HUDEP-2 (cell line): Measurements from ENCODE around the gene C2CD4D.
"Not testable (repeated sequence)": the region's sequence is repeated elsewhere in the genome, so short reads cannot be mapped to it uniquely, and the experiment has no call there.

ENCODE experiments used
- DNase-seq, 76 experiments: peaks; one replicate each; lab custom pipeline; 2025; ENCODE audit not compliant: unreplicated experiment in 76 of 76; lab: John Stamatoyannopoulos, UW

The C2CD4D gene

DNA sequence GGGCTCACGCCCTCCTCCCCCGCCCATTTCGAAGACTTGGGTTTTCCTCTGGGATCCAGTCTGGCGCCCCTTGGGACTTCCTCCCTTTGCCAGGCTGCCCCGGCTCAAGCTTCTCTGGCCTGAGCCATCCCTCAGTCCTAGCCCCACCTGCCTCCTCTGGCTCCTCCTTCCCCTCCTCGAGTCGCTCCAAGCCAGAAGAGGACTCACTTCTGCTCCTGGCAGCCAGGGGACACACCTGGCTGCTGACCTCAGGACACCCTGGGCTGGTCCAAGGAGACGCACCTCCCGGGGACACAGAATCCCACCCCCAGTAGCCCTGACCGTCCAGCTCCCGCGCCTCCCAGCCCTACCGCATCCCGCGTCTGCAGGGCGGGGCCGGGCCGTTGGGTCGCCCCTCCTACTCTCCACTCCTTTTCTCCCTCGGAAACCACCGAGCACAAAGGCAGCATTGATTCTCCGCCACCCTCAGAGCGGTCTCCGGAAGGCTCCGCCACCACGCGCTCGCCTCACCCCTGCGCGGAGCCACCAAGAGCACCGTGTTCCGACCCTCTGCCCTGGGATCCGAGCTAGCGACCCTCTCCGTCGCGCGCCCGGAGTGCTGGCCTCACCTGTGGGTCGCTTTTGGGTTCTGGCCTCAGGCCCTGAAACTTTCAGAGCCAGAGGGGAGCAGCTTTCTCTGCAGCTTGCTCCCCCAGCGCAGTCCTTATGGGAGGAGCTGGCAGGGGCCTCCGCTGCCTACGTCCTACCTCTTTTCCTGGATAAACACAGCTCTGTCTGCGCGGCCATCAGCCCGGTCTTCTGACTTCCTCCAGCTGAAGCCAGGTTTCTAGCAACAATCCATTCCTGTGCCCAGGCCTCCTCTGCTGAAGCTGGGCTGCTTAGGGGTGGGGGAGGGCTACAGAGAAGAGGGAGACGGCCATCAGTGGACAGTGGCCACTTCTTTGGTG is at the start of gene C2CD4D:
C2CD4D (minus strand) TSS at position 364 of the 947 bp plus-strand sequence. CDS start 831 bp downstream, outside the sequence.
- no peak for DNase-seq

GRCh38 chr1:151888972-151889570 is 49.5 kb upstream of the C2CD4D start:
- no peak for DNase-seq

GRCh38 chr1:151887028-151887427 is 47.4 kb upstream of the C2CD4D start:
- no peak for DNase-seq

DNA sequence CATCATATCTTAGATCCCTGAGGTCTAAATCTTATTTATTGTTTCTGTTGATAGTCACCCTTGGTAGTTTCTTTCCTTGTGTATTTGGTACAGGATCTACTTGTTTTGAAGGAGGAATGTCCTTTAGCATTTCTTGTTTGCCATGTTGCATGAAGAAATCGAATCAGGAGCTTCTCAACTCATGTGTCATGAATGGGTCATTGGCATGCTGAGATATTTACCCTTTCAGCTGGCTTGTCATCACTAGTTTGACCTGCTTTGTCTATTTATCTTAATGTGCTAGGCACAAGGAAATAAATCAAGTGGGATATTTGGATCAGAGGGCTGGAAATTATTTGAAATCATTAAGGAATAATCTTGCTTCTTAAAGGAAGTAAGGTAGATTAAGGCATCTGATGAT is 45.9 kb upstream of the C2CD4D start:
- no peak for DNase-seq

DNA sequence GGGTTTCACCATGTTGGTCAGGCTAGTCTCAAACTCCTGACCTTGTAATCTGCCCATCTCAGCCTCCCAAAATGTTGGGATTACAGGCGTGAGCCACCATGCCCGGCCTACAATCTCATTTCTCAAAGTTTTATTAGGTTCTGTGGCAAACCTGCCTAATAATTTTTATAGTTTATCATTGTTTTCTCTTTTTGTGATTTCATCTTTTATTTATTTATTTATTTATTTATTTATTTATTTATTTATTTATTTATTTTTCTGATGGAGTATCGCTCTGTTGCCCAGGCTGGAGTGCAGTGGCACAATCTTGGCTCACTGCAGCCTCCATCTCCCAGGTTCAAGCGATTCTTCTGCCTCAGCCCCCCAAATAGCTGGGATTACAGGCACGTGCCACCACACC is 45.3 kb upstream of the C2CD4D start:
- DNase-seq, result not testable (repeated sequence)

GRCh38 chr1:151884445-151884844 is 44.8 kb upstream of the C2CD4D start:
- DNase-seq, result not testable (repeated sequence)

DNA sequence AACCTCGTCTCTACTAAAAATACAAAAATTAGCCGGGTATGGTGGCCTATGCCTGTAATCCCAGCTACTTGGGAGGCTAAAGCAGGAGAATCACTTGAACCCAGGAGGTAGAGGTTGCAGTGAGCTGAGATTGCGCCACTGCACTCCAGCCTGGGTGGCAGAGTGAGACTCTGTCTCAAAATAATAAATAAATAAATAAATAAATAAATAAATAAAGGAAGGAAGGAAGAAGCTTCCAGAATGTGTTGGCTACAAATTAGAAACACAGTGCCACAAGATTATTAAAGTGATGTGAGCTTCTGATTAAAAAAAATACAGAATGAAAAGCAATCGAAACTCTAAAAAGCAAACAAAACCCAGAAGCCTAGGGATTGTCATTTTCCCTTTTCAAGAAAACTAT is 44.3 kb upstream of the C2CD4D start:
- not testable (repeated sequence) for DNase-seq

DNA sequence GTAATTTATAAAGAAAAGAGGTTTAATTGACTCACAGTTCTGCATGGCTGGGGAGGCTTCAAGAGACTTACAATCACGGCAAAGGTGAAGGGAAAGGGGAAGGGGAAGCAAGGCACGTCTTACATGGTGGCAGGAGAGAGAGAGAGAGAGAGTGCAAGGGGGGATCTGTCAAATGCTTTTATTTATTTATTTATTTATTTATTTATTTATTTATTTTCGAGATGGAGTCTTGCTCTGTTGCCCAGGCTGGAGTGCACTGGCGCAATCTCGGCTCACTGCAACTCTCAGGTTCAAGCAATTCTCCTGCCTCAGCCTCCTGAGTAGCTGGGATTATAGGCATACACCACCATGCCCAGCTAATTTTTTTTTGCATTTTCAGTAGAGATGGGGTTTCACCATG is 43.3 kb upstream of the C2CD4D start:
- DNase-seq, result not testable (repeated sequence)

DNA sequence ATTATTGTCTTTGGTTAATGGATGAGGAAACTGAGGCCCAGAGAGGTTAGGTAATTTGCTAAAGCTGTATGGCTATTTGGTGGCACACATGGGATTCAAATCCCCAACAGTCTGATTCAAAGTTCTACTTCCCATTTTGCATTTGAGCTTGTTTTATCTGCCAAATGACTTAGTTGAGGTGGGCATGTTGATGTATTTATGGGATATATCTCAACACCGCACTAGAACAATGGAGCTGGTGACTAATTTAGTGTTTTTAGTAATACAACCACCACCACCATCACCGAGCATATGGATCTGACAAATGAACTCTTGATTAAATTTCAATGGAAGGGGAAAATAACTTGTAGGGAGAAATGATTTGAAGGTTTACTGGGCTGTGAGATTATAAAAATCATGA is 42.8 kb upstream of the C2CD4D start:
- DNase-seq, result no peak

DNA sequence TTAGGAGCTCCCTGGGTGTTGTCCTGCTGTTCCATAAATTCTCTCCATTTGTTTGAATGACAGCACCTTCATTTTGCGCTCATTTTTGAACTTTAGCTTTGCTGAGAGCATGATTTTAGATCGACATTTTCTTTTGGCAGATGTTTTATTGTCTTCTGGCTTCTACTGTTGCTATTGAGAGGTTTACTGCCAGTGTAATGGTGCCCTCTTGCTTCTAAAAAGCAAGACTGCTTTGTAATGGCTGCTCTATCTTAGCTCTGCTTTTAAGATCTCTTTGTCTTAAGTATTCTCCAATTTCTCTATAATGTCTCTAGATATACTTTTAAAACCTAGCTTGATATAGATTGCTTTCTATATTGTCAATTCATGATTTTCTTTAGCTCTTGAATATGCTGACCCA is 41.9 kb upstream of the C2CD4D start:
- no peak for DNase-seq

GRCh38 chr1:151875419-151876097 is 35.9 kb upstream of the C2CD4D start:
- DNase-seq, result no peak

GRCh38 chr1:151872776-151873175 is 33.2 kb upstream of the C2CD4D start:
- not testable (repeated sequence) for DNase-seq

- no peak for DNase-seq
Observed at GRCh38 chr1:151871284-151872030, 31.8 kb upstream of the C2CD4D start.

GRCh38 chr1:151868486-151868885 is 28.9 kb upstream of the C2CD4D start:
- DNase-seq, result no peak

- DNase-seq, result no peak
Observed at GRCh38 chr1:151867765-151868411, 28.3 kb upstream of the C2CD4D start.

- no peak for DNase-seq
Observed at GRCh38 chr1:151867321-151867720, 27.7 kb upstream of the C2CD4D start.

DNA sequence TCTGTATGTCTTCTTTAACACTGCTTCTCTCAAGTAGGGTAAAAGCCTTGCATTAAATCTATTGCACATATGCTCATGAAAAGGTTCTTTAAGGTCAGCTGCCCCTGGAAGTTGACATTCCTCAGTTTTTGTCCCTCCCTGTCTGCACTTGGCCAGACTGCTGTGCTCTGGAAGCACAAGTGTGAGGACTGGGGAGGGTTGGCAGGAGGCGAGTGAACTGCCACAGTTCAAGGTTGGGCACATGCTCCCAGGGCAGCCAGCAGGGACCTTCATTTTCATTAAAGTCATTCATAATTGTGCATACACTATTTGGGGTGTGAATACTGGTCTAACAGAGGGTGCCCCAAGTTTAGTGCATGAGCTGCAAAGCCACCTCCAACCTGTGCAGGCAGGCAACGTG is 24.8 kb upstream of the C2CD4D start:
- DNase-seq, result no peak

- peak in 40 of 76 experiments; percentile 5 to 68 (median 30) for DNase-seq
Observed at GRCh38 chr1:151862604-151863003, 23.0 kb upstream of the C2CD4D start.

GRCh38 chr1:151860504-151861187 is 21.0 kb upstream of the C2CD4D start:
- no peak for DNase-seq

DNA sequence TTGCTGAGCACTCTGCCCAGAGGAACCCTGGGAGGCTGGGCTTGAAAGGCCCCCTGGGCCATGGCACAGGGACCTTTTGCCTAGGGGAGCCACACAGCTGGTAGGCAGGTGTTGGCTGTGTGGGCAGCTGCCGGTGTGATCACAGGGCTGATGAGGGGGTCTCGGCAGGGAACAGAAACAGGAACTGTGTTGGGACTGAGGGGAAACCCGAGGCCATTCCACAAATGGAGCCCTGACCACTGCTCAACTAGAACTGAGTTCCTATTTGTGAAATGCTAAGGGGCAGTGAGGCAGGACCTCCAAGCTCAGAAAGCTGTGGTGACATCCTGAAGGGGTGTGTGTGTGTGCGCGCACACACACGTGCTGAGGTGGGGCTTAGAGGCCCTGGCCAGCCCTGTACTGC is 20.3 kb upstream of the C2CD4D start:
- no peak for DNase-seq
